SJCRH30 (cell line): ENCODE data around the gene CBX4. TPM values are rescaled to one million over a fixed set of nuclear protein-coding genes. Genes with fewer than 3 reads are reported as not detected.

Experiments
- DNase-seq, 2 experiments: peaks; one replicate each; pipeline ENCODE4 v3.0.0-alpha.2; 2015 to 2020
- H3K27ac ChIP-seq: fragments of 250-450 bp; sonication (Bioruptor Pico); 2 replicates; pipeline ENCODE4 v1.5.1; 2020; ENCODE audit warnings: mild to moderate bottlenecking, moderate library complexity
- H3K27me3 ChIP-seq: fragments of 250-450 bp; sonication (Bioruptor Pico); 2 replicates; pipeline ENCODE4 v1.5.1; 2020; ENCODE audit warnings: mild to moderate bottlenecking, moderate library complexity
- H3K36me3 ChIP-seq: fragments of 250-450 bp; sonication (Bioruptor Pico); 2 replicates; pipeline ENCODE4 v1.5.1; 2020; ENCODE audit warnings: mild to moderate bottlenecking, moderate library complexity
- H3K4me1 ChIP-seq: fragments of 250-450 bp; sonication (Bioruptor Pico); 2 replicates; pipeline ENCODE4 v1.5.1; 2020; ENCODE audit warnings: mild to moderate bottlenecking, moderate library complexity
- H3K4me3 ChIP-seq: fragments of 250-450 bp; sonication (Bioruptor Pico); 2 replicates; pipeline ENCODE4 v1.5.1; 2020; ENCODE audit warnings: mild to moderate bottlenecking, moderate library complexity
- H3K9me3 ChIP-seq: fragments of 250-450 bp; sonication (Bioruptor Pico); replicated peaks from 2 replicates; pipeline ENCODE4 v1.5.1; 2020; ENCODE audit warnings: mild to moderate bottlenecking, moderate library complexity
- total RNA-seq: library from RNA; depleted of rRNA; stranded (reverse); fragments of >200 nt; shearing (Covaris generic); gene quantifications from 2 replicates; pipeline ENCODE4 v1.2.3, GENCODE V29; 2014

The CBX4 gene
- total RNA-seq, 1 experiment from 2014 or later: 30.2 TPM

DNA sequence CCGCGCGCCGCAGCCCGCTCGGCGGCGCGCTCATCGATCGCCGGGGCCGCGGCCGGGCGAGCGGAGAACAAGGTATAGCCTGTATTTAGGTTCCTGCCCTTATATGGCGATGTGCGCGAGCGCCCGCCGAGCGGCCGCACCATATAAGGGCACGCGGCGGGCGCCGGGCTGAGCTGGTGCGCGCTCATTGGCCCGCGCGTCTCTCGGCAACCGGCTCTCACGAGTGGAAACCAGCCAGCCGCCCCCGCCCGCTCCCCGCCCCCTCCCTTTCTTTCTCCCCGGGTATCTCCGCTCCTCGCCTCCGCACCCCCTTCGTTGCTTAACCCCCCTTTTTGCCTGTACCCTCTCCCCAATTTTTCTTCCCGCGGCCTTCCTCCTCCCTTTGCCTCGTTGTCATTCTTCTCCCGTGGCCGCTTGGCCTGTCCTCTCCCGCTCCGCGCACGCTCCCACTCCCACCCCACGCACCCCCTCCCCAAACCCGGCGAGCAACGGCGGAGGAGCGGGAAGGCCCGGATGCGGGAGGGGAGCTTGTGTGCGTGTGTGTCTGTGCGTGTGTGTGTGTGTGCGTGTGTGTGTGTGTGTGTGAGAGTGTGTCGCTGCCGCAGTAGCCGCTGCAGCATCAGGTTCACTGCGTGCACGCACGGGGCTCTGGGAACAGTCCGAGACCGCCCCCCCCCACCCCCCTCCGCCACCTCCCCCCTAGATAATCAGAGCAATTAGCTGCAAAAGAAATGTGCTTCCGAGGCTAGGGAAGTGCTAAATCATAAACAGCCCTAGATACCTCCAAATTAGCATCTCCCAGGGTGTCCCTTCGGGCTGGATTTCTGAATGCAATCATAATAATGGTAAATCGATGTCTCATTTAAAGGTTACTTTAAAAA lies 28.9 kb downstream of the CBX4 start:
- Histone ChIP-seq H3K9me3 (no peaks in the 10 kb centered on the region; the same call in 1 of the 2 replicates), H3K27me3 (peaks cover 57% of the 10 kb centered on the region), H3K4me1 (peaks cover 7% of the 10 kb centered on the region), H3K27ac (no peak overlapping the region), H3K4me3 (peak overlapping the region; percentile 54), H3K36me3 (no peaks in the 10 kb centered on the region)
- peak; percentile 89 to 93 for DNase-seq

DNA sequence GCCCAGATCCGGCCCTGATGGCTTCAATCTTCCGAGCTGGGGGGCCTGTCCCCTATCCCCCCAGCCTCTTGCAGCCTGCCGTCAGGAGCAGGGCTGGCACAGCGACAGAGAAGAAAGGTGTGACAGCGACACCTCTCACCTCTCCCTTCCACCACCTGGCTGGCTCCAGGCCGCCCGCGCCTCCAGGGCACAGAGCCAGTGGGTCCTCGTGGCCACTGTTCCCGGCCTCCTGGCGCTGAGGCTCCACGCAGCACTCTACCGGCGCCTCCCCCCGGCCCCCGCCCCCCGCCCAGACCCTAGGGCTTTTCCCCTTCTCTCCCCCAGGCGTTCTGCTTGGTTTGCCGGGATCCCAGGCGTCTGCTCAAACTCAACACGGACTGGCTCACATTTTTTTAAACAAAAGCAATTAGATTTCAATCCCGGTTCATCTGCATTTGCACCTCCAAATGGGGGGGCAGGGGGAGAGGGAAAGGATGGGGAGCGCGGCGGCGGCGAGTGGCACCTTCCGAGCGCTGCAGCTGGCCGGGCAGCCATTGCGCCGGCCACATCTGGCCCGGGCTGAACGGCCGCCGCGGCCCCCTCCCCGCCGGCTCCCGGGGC lies 29.6 kb downstream of the CBX4 start:
- Histone ChIP-seq H3K4me3 (peak overlapping the region; percentile 54; the same call in 1 of the 2 replicates), H3K27me3 (peaks cover 65% of the 10 kb centered on the region), H3K27ac (no peak overlapping the region), H3K4me1 (peaks cover 7% of the 10 kb centered on the region), H3K9me3 (no peaks in the 10 kb centered on the region; the same call in 1 of the 2 replicates), H3K36me3 (no peaks in the 10 kb centered on the region)
- no peak for DNase-seq

DNA sequence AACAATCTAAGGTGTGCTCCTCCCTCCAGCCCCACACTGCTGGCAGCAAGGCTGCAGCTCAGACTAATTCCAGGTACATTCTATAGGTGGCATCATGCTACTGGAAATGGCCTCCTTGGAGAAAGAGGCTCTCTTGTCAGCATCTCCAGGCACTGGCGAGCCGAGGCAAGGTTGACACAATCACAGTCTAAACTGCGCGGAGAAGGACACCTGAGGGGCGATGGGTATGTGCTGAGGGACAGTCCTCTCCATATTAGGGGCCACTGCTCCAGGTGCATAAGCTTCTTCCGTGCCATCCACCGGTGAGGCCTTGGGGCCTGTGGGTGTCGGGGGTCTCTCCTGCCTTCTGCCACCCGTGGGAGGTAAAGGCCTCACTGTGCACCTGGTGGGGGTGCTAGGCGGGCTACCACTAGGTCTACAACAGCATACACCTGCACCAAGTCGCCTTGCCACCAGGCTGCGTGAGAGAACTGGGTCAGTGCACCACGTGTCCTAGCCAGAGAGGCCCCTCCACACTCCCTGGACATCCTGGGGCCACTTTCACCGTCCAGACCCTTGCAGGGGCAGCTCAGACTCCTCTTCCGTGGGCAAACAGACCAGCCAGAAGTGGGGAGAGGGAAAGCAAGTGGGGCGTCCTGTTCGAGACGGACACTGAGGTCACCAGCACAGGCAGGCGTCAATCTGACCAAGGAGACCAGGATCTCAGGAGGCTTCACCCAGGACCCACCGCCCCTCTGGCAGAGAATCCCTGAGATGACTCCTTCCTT lies 30.3 kb downstream of the CBX4 start:
- DNase-seq: peak in 1 of 2 experiments; percentile 49
- Histone ChIP-seq H3K4me1 (peaks cover 2% of the 10 kb centered on the region; the same call in 1 of the 2 replicates), H3K27ac (no peak overlapping the region), H3K27me3 (peaks cover 71% of the 10 kb centered on the region), H3K4me3 (no peak overlapping the region), H3K9me3 (no peaks in the 10 kb centered on the region; the same call in 1 of the 2 replicates), H3K36me3 (no peaks in the 10 kb centered on the region)

GRCh38 chr17:79806863-79807720 lies 32.1 kb downstream of the CBX4 start:
- H3K27ac ChIP-seq: no peak overlapping the region
- no peaks in the 10 kb centered on the region for H3K36me3 ChIP-seq
- peaks cover 83% of the 10 kb centered on the region for H3K27me3 ChIP-seq
- no peak for DNase-seq
- no peak overlapping the region for H3K4me3 ChIP-seq
- H3K9me3 ChIP-seq: no peaks in the 10 kb centered on the region; the same call in 1 of the 2 replicates
- H3K4me1 ChIP-seq: peaks cover 2% of the 10 kb centered on the region; the same call in 1 of the 2 replicates

DNA sequence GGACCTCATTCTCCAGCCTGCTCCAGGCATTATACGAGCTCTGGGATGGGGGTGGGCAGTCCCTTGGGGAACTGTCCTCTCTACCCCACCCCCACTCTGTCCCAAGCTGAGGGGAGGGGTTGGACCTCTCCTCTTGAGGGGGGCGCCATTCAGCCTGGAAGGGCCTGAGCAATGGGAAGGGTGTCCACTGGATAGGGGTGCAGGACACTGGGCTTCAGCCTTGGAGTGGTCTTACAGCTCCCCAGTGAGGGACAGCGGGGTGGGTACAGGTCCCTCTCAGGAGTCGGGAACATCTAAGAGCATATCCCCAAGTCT lies 32.8 kb downstream of the CBX4 start:
- H3K9me3 ChIP-seq: no peaks in the 10 kb centered on the region

GRCh38 chr17:79804856-79805696 lies 34.2 kb downstream of the CBX4 start:
- Histone ChIP-seq H3K9me3 (no peaks in the 10 kb centered on the region), H3K36me3 (no peaks in the 10 kb centered on the region), H3K27ac (no peak overlapping the region), H3K27me3 (peaks cover 90% of the 10 kb centered on the region), H3K4me3 (no peak overlapping the region), H3K4me1 (0 out of 2 replicates have a peak, but pooled peaks cover 3% of the 10 kb centered on the region)
- DNase-seq: no peak

More for the DNA sequence above, 32.8 kb downstream of the CBX4 start:
- Histone ChIP-seq H3K4me1 (peaks cover 2% of the 10 kb centered on the region; the same call in 1 of the 2 replicates), H3K4me3 (no peak overlapping the region), H3K27me3 (peaks cover 82% of the 10 kb centered on the region), H3K27ac (no peak overlapping the region), H3K36me3 (no peaks in the 10 kb centered on the region)
- no peak for DNase-seq

DNA sequence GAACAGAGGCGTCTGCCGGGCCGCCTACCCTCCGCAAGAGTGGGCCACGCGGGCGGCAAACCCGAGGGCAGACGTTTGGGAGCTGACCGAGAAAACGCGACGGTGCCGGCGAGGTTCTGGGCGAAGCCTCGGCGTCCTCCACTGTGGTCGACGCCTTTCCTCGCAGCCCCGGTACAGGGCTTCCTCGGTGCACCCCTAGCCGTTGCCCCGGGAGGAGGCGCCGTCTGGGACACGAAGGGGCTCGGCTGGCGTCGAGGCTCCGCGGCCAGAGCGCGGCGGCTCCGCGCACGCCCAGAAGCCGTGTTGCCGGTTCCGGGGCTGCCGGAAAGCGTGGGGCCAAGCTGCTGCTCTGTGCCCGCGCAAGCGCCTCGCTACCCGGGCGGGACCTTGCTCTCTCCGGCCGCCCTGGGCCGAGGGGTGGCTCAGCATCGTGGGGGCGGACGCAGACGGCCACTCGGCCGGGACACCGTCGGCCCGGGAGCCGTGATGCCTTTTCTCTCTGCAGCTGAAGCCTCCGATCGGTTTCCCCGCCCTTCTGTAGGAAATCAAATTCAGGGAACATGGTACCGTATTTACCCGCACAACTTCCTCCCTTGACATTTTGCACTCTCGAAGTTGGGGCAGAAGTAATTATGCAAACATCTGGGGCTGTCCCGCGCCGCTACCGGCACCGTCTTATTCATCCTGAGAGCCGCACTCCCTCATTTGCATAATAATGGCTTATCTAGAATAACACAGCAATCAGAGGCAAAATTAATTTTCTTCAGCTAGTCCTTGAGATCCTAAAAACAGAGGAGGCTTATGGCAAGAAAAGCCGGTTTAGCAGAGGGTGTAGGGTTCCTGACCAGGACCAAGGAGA lies 35.0 kb downstream of the CBX4 start:
- 0 out of 2 replicates have a peak, but pooled peaks cover 3% of the 10 kb centered on the region for H3K4me1 ChIP-seq
- no peaks in the 10 kb centered on the region for H3K36me3 ChIP-seq
- H3K4me3 ChIP-seq: peak overlapping the region; percentile 21; the same call in 1 of the 2 replicates
- H3K27me3 ChIP-seq: peaks cover 96% of the 10 kb centered on the region
- H3K27ac ChIP-seq: no peak overlapping the region
- no peak for DNase-seq
- H3K9me3 ChIP-seq: no peaks in the 10 kb centered on the region

DNA sequence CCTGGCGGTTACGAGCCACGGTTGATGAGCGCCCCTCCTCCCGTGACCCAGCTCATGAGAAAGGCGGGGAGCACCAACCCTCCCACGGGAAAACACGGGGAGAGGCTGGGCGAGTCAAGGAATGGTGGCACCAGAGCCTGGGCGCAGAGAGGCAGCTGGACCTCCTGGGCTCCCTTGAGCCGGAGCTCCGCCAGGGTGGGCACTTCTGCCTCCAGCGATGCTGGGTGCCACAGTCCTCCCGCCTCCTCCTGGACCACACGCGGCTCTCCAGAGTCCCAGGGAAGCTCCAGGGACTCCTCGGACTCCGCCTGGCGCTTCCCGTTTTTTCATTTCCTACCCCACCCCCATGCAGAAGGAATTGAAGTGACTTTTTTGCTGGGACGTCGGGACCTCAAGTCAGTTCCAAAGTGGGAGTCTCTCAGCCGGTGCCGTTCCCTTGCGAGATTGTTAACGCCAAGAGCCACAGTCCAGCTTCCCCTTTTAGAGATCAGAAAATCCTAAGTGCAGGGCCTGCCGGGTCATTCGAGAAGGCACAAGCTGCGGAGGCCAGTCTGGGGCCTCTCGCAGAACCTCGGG lies 35.7 kb downstream of the CBX4 start:
- Histone ChIP-seq H3K27me3 (peaks cover 96% of the 10 kb centered on the region), H3K27ac (no peak overlapping the region), H3K36me3 (no peaks in the 10 kb centered on the region), H3K9me3 (no peaks in the 10 kb centered on the region), H3K4me1 (0 out of 2 replicates have a peak, but pooled peaks cover 3% of the 10 kb centered on the region), H3K4me3 (no peak overlapping the region)
- no peak for DNase-seq

DNA sequence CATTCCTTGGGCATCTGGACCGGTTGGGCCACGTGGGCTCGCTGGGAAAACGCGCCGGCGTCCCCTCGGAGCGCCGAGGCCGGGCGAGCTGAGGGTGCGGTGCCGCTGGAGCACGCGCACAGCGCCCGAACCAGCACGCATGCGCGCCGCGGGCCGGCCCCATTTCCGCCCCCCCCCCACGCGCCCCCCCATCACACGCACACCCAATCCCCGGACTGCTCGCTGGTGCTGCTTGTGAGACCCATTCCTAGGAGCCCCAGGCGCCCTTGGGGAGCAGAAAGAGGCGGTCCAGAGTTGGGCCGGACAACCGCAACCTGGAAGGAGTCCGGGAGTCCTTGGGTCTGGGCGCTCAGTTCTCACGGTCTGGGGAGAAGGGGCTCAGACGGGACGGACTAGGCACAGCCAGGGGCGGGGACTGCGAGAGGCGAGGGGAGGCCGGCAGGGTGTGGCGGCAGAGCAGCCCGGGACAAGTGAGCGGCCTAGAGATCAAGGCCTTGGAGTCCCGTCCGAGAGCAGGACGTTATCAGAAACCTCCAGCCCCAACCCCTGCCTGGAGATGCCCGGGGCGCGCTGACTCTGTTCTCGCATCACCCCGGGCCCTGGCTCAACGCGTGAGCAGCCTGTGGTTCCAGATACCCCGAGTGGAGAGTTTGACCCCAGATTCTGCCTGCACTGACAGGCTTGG lies 36.4 kb downstream of the CBX4 start:
- H3K9me3 ChIP-seq: no peaks in the 10 kb centered on the region
- no peak for DNase-seq
- H3K27me3 ChIP-seq: peaks cover 96% of the 10 kb centered on the region
- H3K4me3 ChIP-seq: no peak overlapping the region
- peaks cover 8% of the 10 kb centered on the region for H3K4me1 ChIP-seq
- no peaks in the 10 kb centered on the region for H3K36me3 ChIP-seq
- H3K27ac ChIP-seq: no peak overlapping the region

- Histone ChIP-seq H3K9me3 (no peaks in the 10 kb centered on the region), H3K27ac (no peak overlapping the region), H3K27me3 (peaks cover 90% of the 10 kb centered on the region), H3K4me1 (peaks cover 9% of the 10 kb centered on the region), H3K36me3 (no peaks in the 10 kb centered on the region), H3K4me3 (no peak overlapping the region)
- no peak for DNase-seq
Measured at GRCh38 chr17:79802039-79802735, 37.1 kb downstream of the CBX4 start.

DNA sequence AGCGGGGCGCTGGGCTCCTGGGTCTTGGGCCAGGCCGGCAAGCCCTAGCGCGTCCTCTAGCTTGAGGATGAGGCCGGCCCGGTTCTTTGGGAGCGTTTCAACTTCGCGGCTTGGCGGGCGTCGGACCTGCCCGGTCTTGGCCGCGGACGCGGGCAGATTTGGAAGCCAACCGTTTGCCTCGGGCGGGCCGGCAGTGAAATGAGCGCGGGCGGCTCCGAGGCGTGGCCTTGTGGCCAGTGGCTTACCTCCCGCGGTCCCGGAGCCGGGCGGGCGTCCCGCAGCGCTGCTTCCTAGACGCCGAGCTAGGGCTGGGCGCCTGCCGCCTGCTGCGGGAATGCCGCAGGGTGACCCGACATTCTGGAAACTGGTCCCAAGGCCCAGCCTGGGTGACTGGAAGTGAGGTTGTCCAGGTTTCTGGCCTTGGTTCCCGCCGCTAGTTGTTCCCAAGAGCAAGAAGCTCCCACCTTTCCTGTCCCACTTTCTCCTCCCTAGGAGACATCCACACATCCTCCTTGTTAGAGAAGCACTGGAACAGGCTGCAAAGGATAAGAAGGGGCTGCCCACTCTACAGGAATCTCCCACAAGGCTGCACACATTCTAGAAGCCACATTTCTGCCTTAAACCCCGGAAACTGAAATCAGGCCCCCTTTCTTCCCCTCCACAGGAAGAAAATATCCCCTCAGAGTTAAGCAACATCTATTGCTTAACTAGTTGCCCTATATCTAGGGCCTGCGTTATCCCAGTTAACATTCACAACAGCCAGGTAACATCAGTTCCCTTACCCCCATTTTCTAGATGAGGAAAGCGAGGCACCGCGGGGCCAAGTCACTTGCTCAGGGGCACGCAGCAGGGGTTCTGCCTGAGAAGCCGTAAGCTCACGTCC lies 37.8 kb downstream of the CBX4 start:
- Histone ChIP-seq H3K4me3 (peak overlapping the region; percentile 37; the same call in 1 of the 2 replicates), H3K27me3 (peaks cover 82% of the 10 kb centered on the region), H3K36me3 (no peaks in the 10 kb centered on the region), H3K9me3 (no peaks in the 10 kb centered on the region), H3K4me1 (peaks cover 9% of the 10 kb centered on the region), H3K27ac (no peak overlapping the region)
- no peak for DNase-seq
